ENCODE results near the gene ANAPC5.
"Not testable (repeated sequence)": the region's sequence is repeated elsewhere in the genome, so short reads cannot be mapped to it uniquely, and the experiment has no call there.

ANAPC5 gene

GRCh38 chr12:121314431-121314830, 37.8 kb downstream of the ANAPC5 start:
- H3K36me3 Mint-ChIP-seq (ENCODE audit: low read depth), result peaks cover 62% of the 10 kb centered on the region
- no peaks in the 10 kb centered on the region for H3K9me3 Mint-ChIP-seq
- H3K27me3 Mint-ChIP-seq (ENCODE audit: low read depth), result no peaks in the 10 kb centered on the region
- H3K27ac Mint-ChIP-seq, result peak overlapping the region; percentile 24
- H3K4me1 Mint-ChIP-seq (ENCODE audit: low read depth), result peaks cover 19% of the 10 kb centered on the region
- DNase-seq (ENCODE audit: low spot score), result no peak
- H3K4me3 Mint-ChIP-seq, result no peak overlapping the region

- Mint-ChIP-seq H3K4me1 (ENCODE audit: low read depth) (peaks cover 13% of the 10 kb centered on the region), H3K36me3 (ENCODE audit: low read depth) (peaks cover 46% of the 10 kb centered on the region)
- H3K4me3 Mint-ChIP-seq; H3K27ac Mint-ChIP-seq; DNase-seq (ENCODE audit: low spot score); H3K27me3 Mint-ChIP-seq (ENCODE audit: low read depth); H3K9me3 Mint-ChIP-seq: not testable (repeated sequence)
These were observed 42.0 kb downstream of the ANAPC5 start for GRCh38 chr12:121310231-121310630.

GRCh38 chr12:121307397-121307796, 44.8 kb downstream of the ANAPC5 start:
- H3K4me1 Mint-ChIP-seq (ENCODE audit: low read depth); H3K4me3 Mint-ChIP-seq; H3K9me3 Mint-ChIP-seq; H3K27ac Mint-ChIP-seq; H3K27me3 Mint-ChIP-seq (ENCODE audit: low read depth); DNase-seq (ENCODE audit: low spot score): not testable (repeated sequence)
- H3K36me3 Mint-ChIP-seq (ENCODE audit: low read depth), result peaks cover 31% of the 10 kb centered on the region

DNA sequence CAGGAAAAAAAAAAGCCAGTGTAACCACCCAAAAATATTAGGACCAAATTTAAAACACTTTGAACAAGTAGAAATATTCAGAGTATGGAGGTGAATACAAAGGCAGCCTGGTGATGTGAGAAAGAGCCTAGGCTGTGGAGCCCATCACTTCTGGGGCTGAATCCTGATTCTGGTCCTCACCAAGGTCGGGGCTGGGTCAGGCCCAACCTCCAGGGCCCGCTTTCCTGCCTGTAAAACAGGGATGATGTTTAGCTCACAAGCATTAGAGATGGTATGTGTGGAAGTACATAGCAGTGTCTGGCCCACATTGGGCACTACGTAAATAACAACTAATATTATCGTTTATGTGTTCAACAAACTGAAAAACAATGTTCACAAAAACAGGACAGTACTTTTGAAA, 47.9 kb downstream of the ANAPC5 start:
- H3K36me3 Mint-ChIP-seq (ENCODE audit: low read depth), result peaks cover 11% of the 10 kb centered on the region
- H3K4me3 Mint-ChIP-seq, result no peak overlapping the region
- DNase-seq (ENCODE audit: low spot score), result no peak
- H3K27me3 Mint-ChIP-seq (ENCODE audit: low read depth), result peaks cover 3% of the 10 kb centered on the region
- H3K9me3 Mint-ChIP-seq, result no peaks in the 10 kb centered on the region
- H3K4me1 Mint-ChIP-seq (ENCODE audit: low read depth), result peaks cover 5% of the 10 kb centered on the region
- no peak overlapping the region for H3K27ac Mint-ChIP-seq

GRCh38 chr12:121301876-121302275, 50.3 kb downstream of the ANAPC5 start:
- Mint-ChIP-seq H3K36me3 (ENCODE audit: low read depth) (no peaks in the 10 kb centered on the region), H3K4me3 (no peak overlapping the region), H3K9me3 (no peaks in the 10 kb centered on the region), H3K4me1 (ENCODE audit: low read depth) (peaks cover 9% of the 10 kb centered on the region), H3K27me3 (ENCODE audit: low read depth) (peaks cover 3% of the 10 kb centered on the region), H3K27ac (no peak overlapping the region)
- no peak for DNase-seq (ENCODE audit: low spot score)

- H3K9me3 Mint-ChIP-seq, result no peaks in the 10 kb centered on the region
- no peak overlapping the region for H3K27ac Mint-ChIP-seq
- peaks cover 3% of the 10 kb centered on the region for H3K27me3 Mint-ChIP-seq (ENCODE audit: low read depth)
- no peak for DNase-seq (ENCODE audit: low spot score)
- no peaks in the 10 kb centered on the region for H3K36me3 Mint-ChIP-seq (ENCODE audit: low read depth)
- H3K4me3 Mint-ChIP-seq, result no peak overlapping the region
- peaks cover 13% of the 10 kb centered on the region for H3K4me1 Mint-ChIP-seq (ENCODE audit: low read depth)
These were observed 52.0 kb downstream of the ANAPC5 start for GRCh38 chr12:121300083-121300819.

GRCh38 chr12:121299662-121300061, 52.5 kb downstream of the ANAPC5 start:
- peaks cover 15% of the 10 kb centered on the region for H3K4me1 Mint-ChIP-seq (ENCODE audit: low read depth)
- no peak overlapping the region for H3K27ac Mint-ChIP-seq
- no peaks in the 10 kb centered on the region for H3K9me3 Mint-ChIP-seq
- DNase-seq (ENCODE audit: low spot score), result no peak
- peaks cover 3% of the 10 kb centered on the region for H3K27me3 Mint-ChIP-seq (ENCODE audit: low read depth)
- H3K4me3 Mint-ChIP-seq, result no peak overlapping the region
- no peaks in the 10 kb centered on the region for H3K36me3 Mint-ChIP-seq (ENCODE audit: low read depth)

DNA sequence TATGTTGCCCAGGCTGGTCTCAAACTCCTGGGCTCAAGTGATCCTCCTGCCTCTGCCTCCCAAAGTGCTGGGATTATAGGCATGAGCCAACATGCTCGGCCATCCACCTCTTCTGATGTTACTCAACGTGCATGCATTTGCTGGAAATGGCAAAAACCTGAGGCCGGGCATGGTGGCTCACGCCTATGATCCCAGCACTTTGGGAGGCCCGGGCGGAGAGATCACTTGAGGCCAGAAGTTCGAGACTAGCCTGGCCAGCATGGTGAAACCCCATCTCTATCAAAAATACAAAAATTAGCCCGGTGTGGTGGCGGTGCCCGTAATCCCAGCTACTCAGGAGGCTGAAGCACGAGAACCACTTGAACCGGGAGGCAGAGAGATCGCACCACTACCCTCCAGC, 53.8 kb downstream of the ANAPC5 start:
- Mint-ChIP-seq H3K4me1 (ENCODE audit: low read depth) (peaks cover 20% of the 10 kb centered on the region), H3K4me3 (peak overlapping the region; percentile 93)
- H3K9me3 Mint-ChIP-seq; H3K36me3 Mint-ChIP-seq (ENCODE audit: low read depth); DNase-seq (ENCODE audit: low spot score); H3K27me3 Mint-ChIP-seq (ENCODE audit: low read depth); H3K27ac Mint-ChIP-seq: not testable (repeated sequence)

GRCh38 chr12:121297435-121297991, 54.7 kb downstream of the ANAPC5 start:
- peaks cover 21% of the 10 kb centered on the region for H3K4me1 Mint-ChIP-seq (ENCODE audit: low read depth)
- DNase-seq (ENCODE audit: low spot score), result peak; percentile 63

DNA sequence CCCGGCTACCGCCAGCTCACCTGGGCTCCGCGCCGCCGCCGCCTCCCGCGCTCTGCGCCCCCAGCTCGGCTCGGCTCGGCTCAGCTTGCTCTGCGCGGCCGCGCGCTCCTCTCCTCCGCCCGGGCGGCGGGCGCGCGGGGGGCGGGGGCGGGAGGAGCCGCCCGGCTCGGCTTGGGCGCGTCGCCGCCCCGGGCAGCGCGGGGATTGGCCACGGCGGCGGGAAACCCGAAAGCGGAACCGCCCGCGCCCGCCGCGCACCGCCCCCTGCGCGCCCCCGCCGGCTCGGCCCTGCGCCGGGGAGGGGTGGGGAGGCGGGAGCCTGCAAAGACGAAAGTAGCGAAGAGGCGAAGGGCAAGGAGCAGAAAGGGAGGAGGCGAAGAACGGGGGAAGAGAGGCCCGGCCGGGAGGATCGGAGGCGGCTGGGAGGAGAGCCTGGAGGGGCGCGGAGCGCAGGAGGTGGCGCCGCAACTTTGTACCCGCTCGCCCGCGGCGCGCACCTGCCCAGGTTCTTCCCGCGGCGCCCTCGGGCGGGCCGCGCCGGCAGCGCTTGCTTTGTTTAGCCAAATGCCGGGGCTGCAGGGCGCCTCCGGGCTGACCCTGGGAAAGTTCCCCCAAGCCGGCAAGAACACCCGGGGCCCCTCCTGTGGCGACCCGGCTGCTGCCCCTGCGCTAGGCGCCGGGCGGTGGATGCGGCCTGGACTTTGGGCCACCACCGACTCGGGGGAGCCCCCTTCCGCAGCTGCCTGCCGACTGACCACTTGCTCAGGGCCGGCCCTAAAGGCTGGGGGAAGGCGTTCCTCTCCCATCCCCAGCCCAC, 55.4 kb downstream of the ANAPC5 start, which contains the start of gene CAMKK2:
Gene CAMKK2 (minus strand): TSS at position 92 of the 817 bp plus-strand sequence. CDS start 22,183 bp downstream, outside the sequence.
- peak within 1 kb of the TSS; percentile 93 for H3K4me3 Mint-ChIP-seq
- DNase-seq (ENCODE audit: low spot score), result peak; percentile 90
- H3K27ac Mint-ChIP-seq, result peak within 1 kb of the TSS; percentile 89
- H3K27me3 Mint-ChIP-seq (ENCODE audit: low read depth), result peaks cover 3% of the 10 kb centered on the region
- H3K4me1 Mint-ChIP-seq (ENCODE audit: low read depth), result peaks cover 24% of the 10 kb centered on the region
- H3K36me3 Mint-ChIP-seq (ENCODE audit: low read depth), result peaks cover 5% of the 10 kb centered on the region
- H3K9me3 Mint-ChIP-seq, result no peaks in the 10 kb centered on the region

More at GRCh38 chr12:121297435-121297991, 54.7 kb downstream of the ANAPC5 start:
- no peaks in the 10 kb centered on the region for H3K9me3 Mint-ChIP-seq
- peaks cover 2% of the 10 kb centered on the region for H3K36me3 Mint-ChIP-seq (ENCODE audit: low read depth)
- H3K27me3 Mint-ChIP-seq (ENCODE audit: low read depth), result peaks cover 3% of the 10 kb centered on the region
- peak overlapping the region; percentile 93 for H3K4me3 Mint-ChIP-seq
- H3K27ac Mint-ChIP-seq, result peak overlapping the region; percentile 87

- H3K27me3 Mint-ChIP-seq (ENCODE audit: low read depth), result peaks cover 3% of the 10 kb centered on the region
- peak; percentile 10 for DNase-seq (ENCODE audit: low spot score)
- peaks cover 26% of the 10 kb centered on the region for H3K4me1 Mint-ChIP-seq (ENCODE audit: low read depth)
- H3K9me3 Mint-ChIP-seq, result no peaks in the 10 kb centered on the region
- peak overlapping the region; percentile 82 for H3K27ac Mint-ChIP-seq
- peak overlapping the region; percentile 91 for H3K4me3 Mint-ChIP-seq
- peaks cover 9% of the 10 kb centered on the region for H3K36me3 Mint-ChIP-seq (ENCODE audit: low read depth)
These were observed 56.2 kb downstream of the ANAPC5 start for GRCh38 chr12:121295746-121296617.

GRCh38 chr12:121295116-121295745, 57.0 kb downstream of the ANAPC5 start:
- Mint-ChIP-seq H3K27ac (peak overlapping the region; percentile 82), H3K4me1 (ENCODE audit: low read depth) (peaks cover 21% of the 10 kb centered on the region), H3K9me3 (no peaks in the 10 kb centered on the region), H3K36me3 (ENCODE audit: low read depth) (peaks cover 10% of the 10 kb centered on the region), H3K27me3 (ENCODE audit: low read depth) (no peaks in the 10 kb centered on the region), H3K4me3 (peak overlapping the region; percentile 91)
- no peak for DNase-seq (ENCODE audit: low spot score)

Measured in T-helper 2 cell treated with Interferon-gamma antibody and Interleukin-4, amounts not matched to agents 5 μg/mL and 100 μg/mL, for 36 hours (primary cell).